ENCODE measurements around the gene PATL2.
"Not testable (repeated sequence)": the region's sequence is repeated elsewhere in the genome, so short reads cannot be mapped to it uniquely, and the experiment has no call there.

Gene PATL2

GRCh38 chr15:44646460-44646859 is 64.7 kb downstream of the PATL2 start:
- no peak for DNase-seq

- DNase-seq, result no peak
Observed at GRCh38 chr15:44641651-44642050, 69.5 kb downstream of the PATL2 start.

GRCh38 chr15:44636976-44637375 is 74.1 kb downstream of the PATL2 start:
- DNase-seq, result no peak

- no peak for DNase-seq
Observed at GRCh38 chr15:44633603-44634002, 77.5 kb downstream of the PATL2 start.

- not testable (repeated sequence) for DNase-seq
Observed at GRCh38 chr15:44625286-44625685, 85.8 kb downstream of the PATL2 start.

GRCh38 chr15:44623178-44623577 is 87.9 kb downstream of the PATL2 start:
- DNase-seq, result no peak

GRCh38 chr15:44620081-44620480 is 91.0 kb downstream of the PATL2 start:
- DNase-seq, result no peak

- no peak for DNase-seq
Observed at GRCh38 chr15:44616974-44617373, 94.1 kb downstream of the PATL2 start.
